ENCODE measurements around the gene DDC.

- TF ChIP-seq, protein P1, sequence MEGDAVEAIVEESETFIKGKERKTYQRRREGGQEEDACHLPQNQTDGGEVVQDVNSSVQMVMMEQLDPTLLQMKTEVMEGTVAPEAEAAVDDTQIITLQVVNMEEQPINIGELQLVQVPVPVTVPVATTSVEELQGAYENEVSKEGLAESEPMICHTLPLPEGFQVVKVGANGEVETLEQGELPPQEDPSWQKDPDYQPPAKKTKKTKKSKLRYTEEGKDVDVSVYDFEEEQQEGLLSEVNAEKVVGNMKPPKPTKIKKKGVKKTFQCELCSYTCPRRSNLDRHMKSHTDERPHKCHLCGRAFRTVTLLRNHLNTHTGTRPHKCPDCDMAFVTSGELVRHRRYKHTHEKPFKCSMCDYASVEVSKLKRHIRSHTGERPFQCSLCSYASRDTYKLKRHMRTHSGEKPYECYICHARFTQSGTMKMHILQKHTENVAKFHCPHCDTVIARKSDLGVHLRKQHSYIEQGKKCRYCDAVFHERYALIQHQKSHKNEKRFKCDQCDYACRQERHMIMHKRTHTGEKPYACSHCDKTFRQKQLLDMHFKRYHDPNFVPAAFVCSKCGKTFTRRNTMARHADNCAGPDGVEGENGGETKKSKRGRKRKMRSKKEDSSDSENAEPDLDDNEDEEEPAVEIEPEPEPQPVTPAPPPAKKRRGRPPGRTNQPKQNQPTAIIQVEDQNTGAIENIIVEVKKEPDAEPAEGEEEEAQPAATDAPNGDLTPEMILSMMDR (IDR thresholded peaks at IDR 0.05) = no peak
- TF ChIP-seq POLR2A (IDR thresholded peaks at IDR 0.05) = no peak
Measured at GRCh38 chr7:50416527-50417182, 148.6 kb downstream of the DDC start.
